Left cardiac atrium (tissue), 4 donors: Measurements from ENCODE around the gene WNT7B. TPM values are rescaled to one million over a fixed set of nuclear protein-coding genes. Genes with fewer than 3 reads are reported as not detected.
"Not testable (repeated sequence)": the region's sequence is repeated elsewhere in the genome, so short reads cannot be mapped to it uniquely, and the experiment has no call there.

Experiments
- ATAC-seq, 2 donors: fragments of 200-7000 bp; cut with Tn5 transposase; one replicate each; pipeline ENCODE4 v1.9.1; 2020; ENCODE audit warnings: mild to moderate bottlenecking in 2 of 2, moderate library complexity in 2 of 2
- DNase-seq: peaks from one replicate; pipeline ENCODE4 v3.0.0-alpha.2; 2020
- intact Hi-C, 2 donors: fragments of 100-400 bp; cut with DNase I; formaldehyde crosslinking; loops; one replicate each; pipeline versions ENCODE4 v1.14.1 to v1.15.1; 2022 to 2023
- total RNA-seq, 2 donors: library from RNA; stranded (reverse); fragmentation: NEBNext Ultra II Directional; extraction: Animal tissue kit (Norgen Biotek cat#: 25700); gene quantifications; one replicate each; pipeline ENCODE4 v1.2.1, GENCODE V29; 2021
- donor health status: DM: no; HTN: yes; CAD: no.
- donor health status: DM: no; HTN: yes; CAD: no; lungs with severe emphysema.
- donor health status: DM: yes; HTN: yes; CAD: no.
- donor health status: Dilated cardiomyopathy.

Gene WNT7B
- total RNA-seq, 2 donors from 2014 or later, result not detected

GRCh38 chr22:46009730-46010129 lies 32.8 kb upstream of the WNT7B start:
- intact Hi-C loops, result loop anchor here in 1 of 2 donors (5.0 kb wide), 1 partner anchor 63 kb away; no protein-coding TSS in a partner anchor
- ATAC-seq (no peak), DNase-seq (peak; percentile 19)

GRCh38 chr22:46008836-46009596 lies 32.1 kb upstream of the WNT7B start:
- ATAC-seq (no peak), DNase-seq (peak; percentile 16)
- intact Hi-C loops, result loop anchor here in 1 of 2 donors (5.0 kb wide), 1 partner anchor 63 kb away; no protein-coding TSS in a partner anchor

GRCh38 chr22:46008291-46008690 lies 31.3 kb upstream of the WNT7B start:
- no peak for ATAC-seq
- intact Hi-C loops, result loop anchor here in 1 of 2 donors (5.0 kb wide), 1 partner anchor 64 kb away; no protein-coding TSS in a partner anchor
- DNase-seq, result no peak

GRCh38 chr22:46007848-46008261 lies 30.9 kb upstream of the WNT7B start:
- peak; percentile 80 to 81 for ATAC-seq
- intact Hi-C loops, result loop anchor here in 1 of 2 donors (5.0 kb wide), 1 partner anchor 64 kb away; no protein-coding TSS in a partner anchor

GRCh38 chr22:46007003-46007847 lies 30.3 kb upstream of the WNT7B start:
- intact Hi-C loops, result loop anchor here in 1 of 2 donors (5.0 kb wide), 1 partner anchor 65 kb away; no protein-coding TSS in a partner anchor
- peak; percentile 76 for DNase-seq
- ATAC-seq, result peak; percentile 41 to 76

More at GRCh38 chr22:46007848-46008261, 30.9 kb upstream of the WNT7B start:
- peak; percentile 92 for DNase-seq

- intact Hi-C loops, result loop anchor here in 1 of 2 donors (1.0 to 5.0 kb wide), 2 partner anchors 66 to 110 kb away; no protein-coding TSS in a partner anchor
- peak; percentile 57 to 68 for ATAC-seq
Measured at GRCh38 chr22:46006379-46007002, 29.5 kb upstream of the WNT7B start.

GRCh38 chr22:46005116-46005705 lies 28.2 kb upstream of the WNT7B start:
- intact Hi-C loops, result loop anchor here (2.0 to 5.0 kb wide), 2 partner anchors 67 to 112 kb away; no protein-coding TSS in a partner anchor
- not testable (repeated sequence) for ATAC-seq
- peak; percentile 26 for DNase-seq

More at GRCh38 chr22:46006379-46007002, 29.5 kb upstream of the WNT7B start:
- DNase-seq, result peak; percentile 96

GRCh38 chr22:46004105-46004866 lies 27.3 kb upstream of the WNT7B start:
- no peak for ATAC-seq
- peak; percentile 18 for DNase-seq
- intact Hi-C loops, result loop anchor here in 1 of 2 donors (2.0 kb wide), 1 partner anchor 113 kb away; no protein-coding TSS in a partner anchor

- DNase-seq (peak; percentile 40), ATAC-seq (no peak)
- intact Hi-C loops, result loop anchor here in 1 of 2 donors (2.0 kb wide), 1 partner anchor 113 kb away; no protein-coding TSS in a partner anchor
Measured at GRCh38 chr22:46003271-46004091, 26.5 kb upstream of the WNT7B start.

GRCh38 chr22:46002757-46003270 lies 25.9 kb upstream of the WNT7B start:
- intact Hi-C loops, result no loop called here
- DNase-seq, result peak; percentile 41

GRCh38 chr22:46001426-46002106 lies 24.6 kb upstream of the WNT7B start:
- peak; percentile 49 for DNase-seq
- intact Hi-C loops, result no loop called here
- ATAC-seq, result no peak

More at GRCh38 chr22:46002757-46003270, 25.9 kb upstream of the WNT7B start:
- ATAC-seq, result no peak

- DNase-seq (peak; percentile 21), ATAC-seq (no peak)
- intact Hi-C loops, result no loop called here
Measured at GRCh38 chr22:46001046-46001425, 24.1 kb upstream of the WNT7B start.

- ATAC-seq (no peak), DNase-seq (peak; percentile 17)
- intact Hi-C loops, result no loop called here
Measured at GRCh38 chr22:46000081-46001027, 23.4 kb upstream of the WNT7B start.

- ATAC-seq (no peak), DNase-seq (peak; percentile 13)
- intact Hi-C loops, result loop anchor here in 1 of 2 donors (10.0 kb wide), 1 partner anchor 315 kb away; no protein-coding TSS in a partner anchor
Measured at GRCh38 chr22:45999379-45999971, 22.5 kb upstream of the WNT7B start.
